ENCODE results near the gene CNOT3. TPM values are rescaled to one million over a fixed set of nuclear protein-coding genes. Genes with fewer than 3 reads are reported as not detected.

Gene CNOT3
- total and polyA plus RNA-seq, 2 of the 13 experiments (the other 11 are each of a cell fraction or from before 2014, with no cell fraction given) = 4.3 to 5.8 TPM

DNA sequence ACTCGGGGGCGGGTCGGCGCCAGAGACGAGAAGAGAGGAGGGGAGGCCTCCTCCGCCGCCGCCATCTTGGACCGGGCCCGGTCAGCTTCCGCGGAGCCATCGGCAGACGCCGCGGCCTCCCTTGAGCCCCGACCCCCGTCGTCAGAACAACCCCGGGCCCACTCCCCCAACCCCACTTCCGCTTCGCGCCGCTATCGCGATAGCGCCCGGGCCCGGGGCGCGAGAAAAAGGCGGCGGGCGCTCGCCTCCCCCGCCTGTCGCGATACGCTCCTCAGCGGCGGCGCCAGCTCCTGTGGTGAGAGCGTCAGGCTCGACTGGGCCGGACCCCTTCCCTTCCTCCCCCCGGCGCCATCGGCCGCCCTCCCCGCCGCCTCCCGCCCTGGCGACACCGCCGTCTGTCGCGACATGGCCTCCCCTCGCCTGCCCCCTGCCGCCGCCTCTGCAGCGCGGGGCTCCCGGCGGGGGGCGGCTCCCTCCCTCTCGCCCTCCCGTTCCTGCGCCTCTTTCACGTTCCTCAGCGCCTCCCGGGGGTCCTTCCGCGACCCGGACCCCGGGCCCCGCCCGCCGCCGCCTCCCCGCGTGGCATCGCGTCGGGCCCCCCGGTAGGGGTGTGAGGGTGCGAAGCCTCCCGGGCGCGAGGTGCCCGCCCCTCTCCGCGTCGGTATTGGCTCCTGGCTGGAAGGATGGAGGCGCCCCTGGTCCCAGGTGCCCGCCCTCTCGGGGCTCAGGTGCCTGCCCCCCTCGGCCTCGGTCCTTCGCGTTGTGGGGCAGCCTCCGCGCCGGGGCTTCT lies at the start of gene CNOT3 (continued):
- TF ChIP-seq, protein P1, sequence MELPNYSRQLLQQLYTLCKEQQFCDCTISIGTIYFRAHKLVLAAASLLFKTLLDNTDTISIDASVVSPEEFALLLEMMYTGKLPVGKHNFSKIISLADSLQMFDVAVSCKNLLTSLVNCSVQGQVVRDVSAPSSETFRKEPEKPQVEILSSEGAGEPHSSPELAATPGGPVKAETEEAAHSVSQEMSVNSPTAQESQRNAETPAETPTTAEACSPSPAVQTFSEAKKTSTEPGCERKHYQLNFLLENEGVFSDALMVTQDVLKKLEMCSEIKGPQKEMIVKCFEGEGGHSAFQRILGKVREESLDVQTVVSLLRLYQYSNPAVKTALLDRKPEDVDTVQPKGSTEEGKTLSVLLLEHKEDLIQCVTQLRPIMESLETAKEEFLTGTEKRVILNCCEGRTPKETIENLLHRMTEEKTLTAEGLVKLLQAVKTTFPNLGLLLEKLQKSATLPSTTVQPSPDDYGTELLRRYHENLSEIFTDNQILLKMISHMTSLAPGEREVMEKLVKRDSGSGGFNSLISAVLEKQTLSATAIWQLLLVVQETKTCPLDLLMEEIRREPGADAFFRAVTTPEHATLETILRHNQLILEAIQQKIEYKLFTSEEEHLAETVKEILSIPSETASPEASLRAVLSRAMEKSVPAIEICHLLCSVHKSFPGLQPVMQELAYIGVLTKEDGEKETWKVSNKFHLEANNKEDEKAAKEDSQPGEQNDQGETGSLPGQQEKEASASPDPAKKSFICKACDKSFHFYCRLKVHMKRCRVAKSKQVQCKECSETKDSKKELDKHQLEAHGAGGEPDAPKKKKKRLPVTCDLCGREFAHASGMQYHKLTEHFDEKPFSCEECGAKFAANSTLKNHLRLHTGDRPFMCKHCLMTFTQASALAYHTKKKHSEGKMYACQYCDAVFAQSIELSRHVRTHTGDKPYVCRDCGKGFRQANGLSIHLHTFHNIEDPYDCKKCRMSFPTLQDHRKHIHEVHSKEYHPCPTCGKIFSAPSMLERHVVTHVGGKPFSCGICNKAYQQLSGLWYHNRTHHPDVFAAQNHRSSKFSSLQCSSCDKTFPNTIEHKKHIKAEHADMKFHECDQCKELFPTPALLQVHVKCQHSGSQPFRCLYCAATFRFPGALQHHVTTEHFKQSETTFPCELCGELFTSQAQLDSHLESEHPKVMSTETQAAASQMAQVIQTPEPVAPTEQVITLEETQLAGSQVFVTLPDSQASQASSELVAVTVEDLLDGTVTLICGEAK (IDR thresholded peaks at IDR 0.05) = no peak
- TF ChIP-seq, protein P1 (CRISPR knock-in tag; IDR thresholded peaks at IDR 0.05) = 0 out of 2 replicates have a peak, but pooled peaks have one; percentile 25
- TF ChIP-seq PAX8 (CRISPR knock-in tag; IDR thresholded peaks at IDR 0.05; ENCODE audit: borderline replicate concordance) (0 out of 2 replicates have a peak, but pooled peaks have one; percentile 69), HNF4A (CRISPR knock-in tag; IDR thresholded peaks at IDR 0.05) (no peak), TAF1 (CRISPR knock-in tag; IDR thresholded peaks at IDR 0.05) (peak; percentile 77), ZNF772 (CRISPR knock-in tag; IDR thresholded peaks at IDR 0.05) (0 out of 2 replicates have a peak, but pooled peaks have one; percentile 34), ISL2 (CRISPR knock-in tag; IDR thresholded peaks at IDR 0.05) (peak; percentile 48; the same call in 1 of the 2 replicates), ZSCAN25 (CRISPR knock-in tag; IDR thresholded peaks at IDR 0.05) (0 out of 2 replicates have a peak, but pooled peaks have one; percentile 22), FOXC1 (CRISPR knock-in tag; IDR thresholded peaks at IDR 0.05; ENCODE audit: borderline replicate concordance) (peak; percentile 44; the same call in 1 of the 2 replicates), KMT2B (CRISPR knock-in tag; IDR thresholded peaks at IDR 0.05) (peak; percentile 36; the same call in 1 of the 2 replicates), NKX3-1 (CRISPR knock-in tag; IDR thresholded peaks at IDR 0.05) (no peak), TEAD3 (CRISPR knock-in tag; optimal IDR thresholded peaks at IDR 0.05; ENCODE audit: borderline replicate concordance) (no peak)
- TF ChIP-seq, protein P2, sequence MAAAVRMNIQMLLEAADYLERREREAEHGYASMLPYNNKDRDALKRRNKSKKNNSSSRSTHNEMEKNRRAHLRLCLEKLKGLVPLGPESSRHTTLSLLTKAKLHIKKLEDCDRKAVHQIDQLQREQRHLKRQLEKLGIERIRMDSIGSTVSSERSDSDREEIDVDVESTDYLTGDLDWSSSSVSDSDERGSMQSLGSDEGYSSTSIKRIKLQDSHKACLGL (CRISPR knock-in tag; IDR thresholded peaks at IDR 0.05) = peak; percentile 58
- TF ChIP-seq, protein P3, sequence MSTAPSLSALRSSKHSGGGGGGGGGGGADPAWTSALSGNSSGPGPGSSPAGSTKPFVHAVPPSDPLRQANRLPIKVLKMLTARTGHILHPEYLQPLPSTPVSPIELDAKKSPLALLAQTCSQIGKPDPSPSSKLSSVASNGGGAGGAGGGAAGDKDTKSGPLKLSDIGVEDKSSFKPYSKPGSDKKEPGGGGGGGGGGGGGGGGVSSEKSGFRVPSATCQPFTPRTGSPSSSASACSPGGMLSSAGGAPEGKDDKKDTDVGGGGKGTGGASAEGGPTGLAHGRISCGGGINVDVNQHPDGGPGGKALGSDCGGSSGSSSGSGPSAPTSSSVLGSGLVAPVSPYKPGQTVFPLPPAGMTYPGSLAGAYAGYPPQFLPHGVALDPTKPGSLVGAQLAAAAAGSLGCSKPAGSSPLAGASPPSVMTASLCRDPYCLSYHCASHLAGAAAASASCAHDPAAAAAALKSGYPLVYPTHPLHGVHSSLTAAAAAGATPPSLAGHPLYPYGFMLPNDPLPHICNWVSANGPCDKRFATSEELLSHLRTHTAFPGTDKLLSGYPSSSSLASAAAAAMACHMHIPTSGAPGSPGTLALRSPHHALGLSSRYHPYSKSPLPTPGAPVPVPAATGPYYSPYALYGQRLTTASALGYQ (CRISPR knock-in tag; IDR thresholded peaks at IDR 0.05) = no peak
- TF ChIP-seq, protein P4, sequence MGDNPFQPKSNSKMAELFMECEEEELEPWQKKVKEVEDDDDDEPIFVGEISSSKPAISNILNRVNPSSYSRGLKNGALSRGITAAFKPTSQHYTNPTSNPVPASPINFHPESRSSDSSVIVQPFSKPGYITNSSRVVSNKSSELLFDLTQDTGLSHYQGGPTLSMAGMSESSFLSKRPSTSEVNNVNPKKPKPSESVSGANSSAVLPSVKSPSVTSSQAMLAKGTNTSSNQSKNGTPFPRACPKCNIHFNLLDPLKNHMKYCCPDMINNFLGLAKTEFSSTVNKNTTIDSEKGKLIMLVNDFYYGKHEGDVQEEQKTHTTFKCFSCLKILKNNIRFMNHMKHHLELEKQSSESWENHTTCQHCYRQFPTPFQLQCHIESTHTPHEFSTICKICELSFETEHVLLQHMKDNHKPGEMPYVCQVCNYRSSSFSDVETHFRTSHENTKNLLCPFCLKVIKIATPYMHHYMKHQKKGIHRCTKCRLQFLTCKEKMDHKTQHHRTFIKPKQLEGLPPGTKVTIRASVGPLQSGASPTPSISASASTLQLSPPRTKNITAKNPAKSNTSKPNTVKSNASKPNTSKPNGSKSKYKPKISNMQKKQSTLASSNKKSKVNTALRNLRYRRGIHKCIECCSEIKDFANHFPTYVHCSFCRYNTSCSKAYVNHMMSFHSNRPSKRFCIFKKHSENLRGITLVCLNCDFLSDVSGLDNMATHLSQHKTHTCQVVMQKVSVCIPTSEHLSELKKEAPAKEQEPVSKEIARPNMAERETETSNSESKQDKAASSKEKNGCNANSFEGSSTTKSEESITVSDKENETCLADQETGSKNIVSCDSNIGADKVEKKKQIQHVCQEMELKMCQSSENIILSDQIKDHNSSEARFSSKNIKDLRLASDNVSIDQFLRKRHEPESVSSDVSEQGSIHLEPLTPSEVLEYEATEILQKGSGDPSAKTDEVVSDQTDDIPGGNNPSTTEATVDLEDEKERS (CRISPR knock-in tag; IDR thresholded peaks at IDR 0.05) = no peak

Data from HepG2 (cell line).